Heart right ventricle (tissue), 16 donors: Measurements from ENCODE around the gene LRP1. TPM values are rescaled to one million over a fixed set of nuclear protein-coding genes. Genes with fewer than 3 reads are reported as not detected.

ENCODE experiments used
- ATAC-seq, 8 donors: fragments of 200-7000 bp; cut with Tn5 transposase; one replicate each; pipeline ENCODE4 v1.9.1; 2020; ENCODE audit warnings: mild to moderate bottlenecking in 8 of 8, moderate library complexity in 8 of 8, moderate number of reproducible peaks in 1 of 8
- DNase-seq, 2 donors: peaks; one replicate each; pipeline ENCODE4 v3.0.0-alpha.2; 2020
- H3K27ac ChIP-seq, 10 donors: fragments of 200-600 bp; sonication (generic) in 2 of 10; one replicate each; pipeline versions ENCODE4 v1.5.0 to v1.8.0; 2020 to 2022; ENCODE audit warnings: mild to moderate bottlenecking in 3 of 10
- H3K27me3 ChIP-seq, 7 donors: fragments of 200-600 bp; one replicate each; pipeline ENCODE4 v1.8.0; 2021 to 2022; ENCODE audit warnings: mild to moderate bottlenecking in 2 of 7
- H3K36me3 ChIP-seq, 9 donors: fragments of 200-600 bp; sonication (generic) in 1 of 9; one replicate each; pipeline versions ENCODE4 v1.5.0 to v1.8.0; 2020 to 2022; ENCODE audit warnings: mild to moderate bottlenecking in 2 of 9
- H3K4me1 ChIP-seq, 9 donors: fragments of 200-600 bp; sonication (generic) in 1 of 9; one replicate each; pipeline versions ENCODE4 v1.5.0 to v1.8.0; 2020 to 2022; ENCODE audit warnings: mild to moderate bottlenecking in 4 of 9
- H3K4me3 ChIP-seq, 10 donors: fragments of 200-600 bp; sonication (generic) in 2 of 10; one replicate each; pipeline versions ENCODE4 v1.5.0 to v1.8.0; 2020 to 2022; ENCODE audit warnings: mild to moderate bottlenecking in 7 of 10, moderate library complexity in 2 of 10
- H3K9me3 ChIP-seq, 11 donors: fragments of 200-600 bp in 10 of 11; sonication (generic) in 2 of 11; one replicate each; pipeline versions ENCODE4 v1.5.0 to v1.8.0; 2013 to 2022; ENCODE audit warnings: mild to moderate bottlenecking in 2 of 11, control low read depth in 1 of 11, moderate library complexity in 1 of 11
- WGBS, 2 donors: extraction: QIAGEN DNeasy Blood & Tissue Kit; methylation state at CpG; one replicate each; pipeline ENCODE4 v1.1.7; 2013; ENCODE audit warnings: inconsistent platforms in 1 of 2; 5-methylcytosine and 5-hydroxymethylcytosine counted together
- intact Hi-C, 10 donors: fragments of 100-400 bp; cut with DNase I; formaldehyde crosslinking; loops; one replicate each; pipeline versions ENCODE4 v1.11.1 to v1.14.2; 2022
- polyA plus RNA-seq, 2 donors: library from polyadenylated mRNA; stranded (reverse); fragments of 200-250 nt; gene quantifications; one replicate each; pipeline ENCODE4 v1.2.3, GENCODE V29; 2013
- total RNA-seq, 10 donors: library from RNA; stranded (reverse); fragmentation: NEBNext Ultra II Directional in 3 of 10; extraction: Animal tissue kit (Norgen Biotek cat#: 25700) in 3 of 10; gene quantifications; one replicate each; pipeline versions ENCODE4 v1.2.1 to v1.2.4, GENCODE V29; 2021 to 2023
- TF ChIP-seq, protein P1 (sequence below), 9 donors: fragments of 200-600 bp; sonication (generic) in 2 of 9; IDR thresholded peaks; one replicate each; pipeline versions ENCODE4 v1.5.0 to v1.8.0; 2021 to 2022; ENCODE audit warnings: antibody characterized with exemption in 9 of 9, mild to moderate bottlenecking in 5 of 9, moderate library complexity in 1 of 9
- donor health status: Arrhythmogenic right ventricular cardiomyopathy.
- donor health status: ischemic (EF 13 %, LVEDD 7.1; RV severe dilation, severe dysfunction).
- donor health status: healthy with polysubstance abuse.
- donor health status: DM: no; HTN: yes; CAD: no.
- donor health status: DM: no; HTN: no; CAD: no.
- donor health status: ischemic (EF 25% LVEDD 6.9; RV normal size, moderate dysfunction).
- donor health status: ischemic (EF 25% LVEDD 5.7; RV mildly dilated, moderate dysfunction).
- donor health status: healthy.
- donor health status: DM: yes; HTN: yes; CAD: no.
- donor health status: Ischemic cardiomyopathy.
- donor health status: ischemic (EF 35%, LVEDD 5.7; RV mildly dilated, moderate dysfunction).
- donor health status: nonischemic (EF 11% LVEDD 7.7; RV severe dilation, severe dysfunction).
- donor health status: DM: yes; HTN: yes; CAD: no.
- donor health status: PGD.
- donor health status: ischemic (EF 29% LVEDD 5.4; RV normal size, mild dysfunction).
- donor health status: nonischemic (EF 23%, LVEDD 6.1; RV moderate dilation, normal function).

The LRP1 gene
- total and polyA plus RNA-seq, 12 donors = 46.3 to 259 (median 69.3) TPM

DNA sequence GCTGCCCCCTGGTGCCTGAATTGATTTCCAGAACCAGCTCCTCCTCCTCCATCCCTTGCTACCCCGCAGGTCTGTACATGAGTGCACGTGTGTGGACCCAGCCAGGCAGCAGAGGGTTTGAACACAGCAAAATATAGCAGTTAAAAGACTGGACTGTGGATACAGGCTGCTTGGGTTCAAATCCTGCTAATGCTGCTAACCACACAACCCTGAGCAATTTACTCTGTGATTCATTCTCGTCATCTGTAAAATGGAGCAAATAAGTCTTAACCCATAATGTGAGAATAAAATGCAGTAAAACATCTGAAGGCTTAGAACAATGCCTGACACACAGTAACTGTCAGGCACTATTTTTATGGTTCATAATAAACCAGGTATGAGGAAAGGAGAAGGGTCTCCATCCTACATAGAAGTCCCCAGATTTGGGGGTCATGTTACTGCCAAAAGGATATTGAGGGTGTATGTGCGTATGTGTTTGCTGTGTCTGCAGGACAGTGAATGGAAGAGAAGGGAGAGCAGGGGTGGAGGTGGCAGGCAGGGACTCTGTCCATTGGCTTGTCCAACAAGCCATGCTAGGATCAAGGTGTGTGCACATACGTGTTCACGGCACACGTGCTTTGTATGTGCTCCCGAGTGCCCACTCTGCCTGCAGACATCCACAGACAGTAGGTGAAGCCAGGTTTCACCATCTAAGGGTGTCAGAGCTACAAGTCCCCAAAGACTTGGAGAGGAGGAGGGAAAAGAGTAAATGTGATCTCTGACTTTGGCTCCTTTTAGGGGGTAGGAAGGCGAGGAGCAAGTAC, 15.6 kb upstream of the LRP1 start:
- Histone ChIP-seq H3K9me3 (no peaks in the 10 kb centered on the region), H3K27ac (peak overlapping the region in 9 of 10 donors; percentile 96 to 99 (median 98)), H3K4me3 (peak overlapping the region in 9 of 10 donors; percentile 17 to 84 (median 78)), H3K4me1 (peaks cover 0 to 35% (median 26%) of the 10 kb centered on the region in 9 donors), H3K36me3 (peaks cover 0 to 16% (median 0%) of the 10 kb centered on the region in 9 donors), H3K27me3 (no peaks in the 10 kb centered on the region)
- ATAC-seq (no peak), DNase-seq (no peak)
- TF ChIP-seq, protein P1, sequence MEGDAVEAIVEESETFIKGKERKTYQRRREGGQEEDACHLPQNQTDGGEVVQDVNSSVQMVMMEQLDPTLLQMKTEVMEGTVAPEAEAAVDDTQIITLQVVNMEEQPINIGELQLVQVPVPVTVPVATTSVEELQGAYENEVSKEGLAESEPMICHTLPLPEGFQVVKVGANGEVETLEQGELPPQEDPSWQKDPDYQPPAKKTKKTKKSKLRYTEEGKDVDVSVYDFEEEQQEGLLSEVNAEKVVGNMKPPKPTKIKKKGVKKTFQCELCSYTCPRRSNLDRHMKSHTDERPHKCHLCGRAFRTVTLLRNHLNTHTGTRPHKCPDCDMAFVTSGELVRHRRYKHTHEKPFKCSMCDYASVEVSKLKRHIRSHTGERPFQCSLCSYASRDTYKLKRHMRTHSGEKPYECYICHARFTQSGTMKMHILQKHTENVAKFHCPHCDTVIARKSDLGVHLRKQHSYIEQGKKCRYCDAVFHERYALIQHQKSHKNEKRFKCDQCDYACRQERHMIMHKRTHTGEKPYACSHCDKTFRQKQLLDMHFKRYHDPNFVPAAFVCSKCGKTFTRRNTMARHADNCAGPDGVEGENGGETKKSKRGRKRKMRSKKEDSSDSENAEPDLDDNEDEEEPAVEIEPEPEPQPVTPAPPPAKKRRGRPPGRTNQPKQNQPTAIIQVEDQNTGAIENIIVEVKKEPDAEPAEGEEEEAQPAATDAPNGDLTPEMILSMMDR (IDR thresholded peaks at IDR 0.05) = peak in 8 of 9 donors; percentile 75 to 92 (median 84)
- intact Hi-C loops = loop anchor here in 9 of 10 donors (1.0 to 10.0 kb wide), 6 partner anchors 43 to 355 kb away; partner anchors contain the start of genes ZBTB39 (in 4 of the 9), HSD17B6 (in 1 of the 9) and TAC3 (in 1 of the 9)
- WGBS, 2 donors = 66 to 69% methylated on average over 9 of the region's 9 CpGs

DNA sequence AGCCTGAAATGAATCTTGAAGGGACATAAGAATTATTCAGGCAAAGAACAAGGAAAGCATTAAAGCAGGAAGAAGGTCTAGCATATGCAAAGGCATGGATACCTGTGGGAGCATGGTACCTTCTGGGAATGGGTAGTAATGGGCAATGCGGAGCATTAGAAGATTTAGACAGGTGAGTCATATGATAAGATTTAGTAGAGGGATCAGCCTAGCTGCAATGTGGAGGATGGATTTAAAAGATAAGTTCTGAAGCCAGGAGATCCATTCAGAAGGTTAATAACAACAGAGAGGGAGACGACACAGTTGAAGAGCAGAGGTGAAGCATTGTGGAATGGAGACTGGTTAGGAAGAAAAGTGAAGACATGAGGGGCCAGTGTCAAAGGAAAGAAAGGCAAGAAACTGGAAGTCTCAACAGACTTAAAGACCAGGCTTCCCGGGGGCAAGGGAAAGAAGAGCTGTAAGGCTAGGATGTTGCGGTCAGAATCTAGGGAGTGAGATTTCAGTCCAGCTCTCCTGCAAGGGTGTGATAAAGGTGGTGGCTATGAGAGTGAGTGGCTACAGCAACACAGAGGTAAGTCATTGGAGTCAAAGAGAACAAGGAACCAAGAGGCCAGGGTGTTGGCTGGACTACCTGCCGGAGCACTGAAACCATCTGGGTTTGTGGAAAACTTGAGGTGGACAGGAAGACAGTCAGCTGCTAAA, 11.6 kb upstream of the LRP1 start:
- TF ChIP-seq, protein P1 (IDR thresholded peaks at IDR 0.05) = no peak
- DNase-seq (no peak), ATAC-seq (no peak)
- Histone ChIP-seq H3K27me3 (no peaks in the 10 kb centered on the region), H3K4me1 (peaks cover 0 to 29% (median 6%) of the 10 kb centered on the region in 9 donors), H3K27ac (no peak overlapping the region), H3K36me3 (no peaks in the 10 kb centered on the region), H3K9me3 (no peaks in the 10 kb centered on the region), H3K4me3 (no peak overlapping the region)
- intact Hi-C loops = loop anchor here in 1 of 10 donors (10.0 kb wide), 1 partner anchor 102 kb away; the partner anchor contains the start of gene TAC3
- 68 to 86% methylated on average over 5 of the region's 5 CpGs for WGBS, 2 donors

DNA sequence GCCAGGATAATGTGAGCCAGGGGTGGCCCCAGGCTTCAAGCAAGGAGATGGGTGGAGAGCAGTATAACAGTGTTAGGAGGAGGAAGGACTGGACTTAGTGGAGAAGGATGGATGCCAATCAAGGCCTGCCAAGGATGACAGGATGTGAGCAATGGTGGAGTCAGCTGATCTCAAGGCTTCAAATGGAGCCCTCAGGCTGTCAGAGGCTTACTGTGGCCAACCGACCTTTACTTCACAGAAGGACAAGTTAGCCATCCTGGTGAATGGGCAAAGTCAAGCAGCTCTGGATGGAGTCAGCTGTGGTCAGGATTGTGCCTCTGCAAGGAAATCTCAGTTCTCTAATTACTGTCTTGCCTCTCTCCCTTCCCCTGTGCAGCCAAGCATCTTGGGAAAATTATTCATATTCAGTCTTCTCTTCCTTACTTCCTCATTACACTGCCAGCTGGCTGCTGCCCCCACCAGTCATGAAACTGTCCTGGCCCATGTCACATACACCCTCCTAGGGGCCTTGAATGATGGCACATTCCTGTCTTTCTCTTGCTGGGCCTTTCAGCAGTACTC, 9.5 kb upstream of the LRP1 start:
- peak; percentile 47 to 82 (median 66) for ATAC-seq
- H3K36me3 ChIP-seq = no peaks in the 10 kb centered on the region
- H3K9me3 ChIP-seq = no peaks in the 10 kb centered on the region
- WGBS, 2 donors = 69 to 94% methylated on average over 1 of the region's 1 CpG
- peaks cover 0 to 21% (median 0%) of the 10 kb centered on the region in 9 donors for H3K4me1 ChIP-seq
- H3K27me3 ChIP-seq = no peaks in the 10 kb centered on the region
- H3K4me3 ChIP-seq = no peak overlapping the region
- TF ChIP-seq, protein P1 (IDR thresholded peaks at IDR 0.05) = no peak
- H3K27ac ChIP-seq = peak overlapping the region in 3 of 10 donors; percentile 7 to 65 (median 29)
- intact Hi-C loops = loop anchor here in 1 of 10 donors (10.0 kb wide), 1 partner anchor 104 kb away; the partner anchor contains the start of gene TAC3
- DNase-seq = no peak
